ENCODE results near the gene TSPAN19.

TSPAN19 gene

GRCh38 chr12:84998341-84998740 lies 37.7 kb downstream of the TSPAN19 start:
- no peak for DNase-seq

GRCh38 chr12:84996759-84997158 lies 39.3 kb downstream of the TSPAN19 start:
- DNase-seq: no peak

GRCh38 chr12:84995641-84996040 lies 40.4 kb downstream of the TSPAN19 start:
- no peak for DNase-seq

- peak; percentile 3 for DNase-seq
Observed at GRCh38 chr12:84994426-84994825, 41.7 kb downstream of the TSPAN19 start.

- DNase-seq: peak; percentile 50
Observed at GRCh38 chr12:84986586-84986985, 49.5 kb downstream of the TSPAN19 start.

GRCh38 chr12:84986117-84986516 lies 50.0 kb downstream of the TSPAN19 start:
- no peak for DNase-seq

- no peak for DNase-seq
Observed at GRCh38 chr12:84983289-84983688, 52.8 kb downstream of the TSPAN19 start.

- DNase-seq: no peak
Observed at GRCh38 chr12:84982888-84983287, 53.2 kb downstream of the TSPAN19 start.

GRCh38 chr12:84978921-84979320 lies 57.2 kb downstream of the TSPAN19 start:
- DNase-seq: no peak

- DNase-seq: no peak
Observed at GRCh38 chr12:84976133-84976532, 59.9 kb downstream of the TSPAN19 start.

GRCh38 chr12:84974155-84974815 lies 61.8 kb downstream of the TSPAN19 start:
- DNase-seq: no peak

GRCh38 chr12:84973026-84973425 lies 63.1 kb downstream of the TSPAN19 start:
- DNase-seq: no peak

- DNase-seq: no peak
Observed at GRCh38 chr12:84969226-84969625, 66.9 kb downstream of the TSPAN19 start.

Data from NCI-H345 (cell line).